Ishikawa (cell line): ENCODE results near the gene AUTS2.

Source experiments
- CEBPB ChIP-seq: IDR thresholded peaks from 2 replicates; pipeline ENCODE4 v1.6.1; 2012
- CREB1 ChIP-seq: IDR thresholded peaks from 2 replicates; pipeline ENCODE4 v1.6.1; 2012; ENCODE audit warnings: low read depth
- EGR1 ChIP-seq: IDR thresholded peaks from 2 replicates; pipeline ENCODE4 v1.6.1; 2012
- EP300 ChIP-seq: IDR thresholded peaks from 2 replicates; pipeline ENCODE4 v1.6.1; 2012; ENCODE audit warnings: borderline replicate concordance
- FOXM1 ChIP-seq: IDR thresholded peaks from 2 replicates; pipeline ENCODE4 v1.6.1; 2012; ENCODE audit warnings: low read depth, borderline replicate concordance
- MAX ChIP-seq: IDR thresholded peaks from 2 replicates; pipeline ENCODE4 v1.6.1; 2012
- NFIC ChIP-seq: IDR thresholded peaks from 2 replicates; pipeline ENCODE4 v1.6.1; 2012
- RAD21 ChIP-seq: IDR thresholded peaks from 2 replicates; pipeline ENCODE4 v1.6.1; 2012; ENCODE audit warnings: low read depth
- REST ChIP-seq: IDR thresholded peaks from 2 replicates; pipeline ENCODE4 v1.6.1; 2012; ENCODE audit warnings: low read depth, mild to moderate bottlenecking
- TAF1 ChIP-seq: IDR thresholded peaks from 2 replicates; pipeline ENCODE4 v1.6.1; 2012; ENCODE audit warnings: low read depth, mild to moderate bottlenecking
- TCF12 ChIP-seq: IDR thresholded peaks from 2 replicates; pipeline ENCODE4 v1.6.1; 2012; ENCODE audit warnings: low read depth
- TEAD4 ChIP-seq: IDR thresholded peaks from 2 replicates; pipeline ENCODE4 v1.6.1; 2012
- USF1 ChIP-seq: IDR thresholded peaks from 2 replicates; pipeline ENCODE4 v1.6.1; 2012
- YY1 ChIP-seq: IDR thresholded peaks from 2 replicates; pipeline ENCODE4 v1.6.1; 2012; ENCODE audit warnings: low read depth
- ZBTB7A ChIP-seq: IDR thresholded peaks from 2 replicates; pipeline ENCODE4 v1.6.1; 2012; ENCODE audit warnings: low read depth

The AUTS2 gene

GRCh38 chr7:70301673-70302185 is 703.5 kb downstream of the AUTS2 start:
- TF ChIP-seq RAD21 (no peak), REST (no peak), USF1 (no peak), FOXM1 (no peak), YY1 (no peak), EGR1 (no peak), EP300 (no peak), NFIC (no peak), MAX (no peak), TAF1 (no peak)

- TF ChIP-seq EP300 (no peak), MAX (no peak), EGR1 (no peak)
Observed at GRCh38 chr7:70303309-70303708, 705.0 kb downstream of the AUTS2 start.

GRCh38 chr7:70303780-70304179 is 705.5 kb downstream of the AUTS2 start:
- TF ChIP-seq EP300 (no peak), YY1 (no peak), TEAD4 (no peak), EGR1 (no peak), MAX (no peak), USF1 (no peak), CREB1 (no peak), CEBPB (no peak), REST (no peak), RAD21 (no peak), TAF1 (no peak), TCF12 (no peak), NFIC (no peak), ZBTB7A (no peak)

- no peak for TF ChIP-seq CEBPB
- TF ChIP-seq EGR1: no peak
- TF ChIP-seq TAF1: no peak
- no peak for TF ChIP-seq CREB1
- TF ChIP-seq REST: no peak
- TF ChIP-seq USF1: no peak
- no peak for TF ChIP-seq YY1
- no peak for TF ChIP-seq RAD21
- no peak for TF ChIP-seq MAX
- TF ChIP-seq EP300: no peak
- no peak for TF ChIP-seq NFIC
- no peak for TF ChIP-seq ZBTB7A
- no peak for TF ChIP-seq TEAD4
- TF ChIP-seq FOXM1: no peak
Observed at GRCh38 chr7:70306173-70306572, 707.9 kb downstream of the AUTS2 start.
